Stimulated activated CD4-positive, alpha-beta T cell treated with anti-CD3 and anti-CD28 coated beads, TNF-alpha, amount 100 ng/mL, for 24 hours (primary cell): ENCODE data around the gene NHEJ1.
A peak's percentile ranks its signal among the peaks of the same experiment; 100 is the strongest.
"Not testable (repeated sequence)": the region's sequence is repeated elsewhere in the genome, so short reads cannot be mapped to it uniquely, and the experiment has no call there.

ENCODE experiments used
- DNase-seq, 3 experiments: peaks; one replicate each; pipeline ENCODE4 v3.0.0-alpha.2; 2020; ENCODE audit warnings: low read depth in 3 of 3

NHEJ1 gene, protein sequence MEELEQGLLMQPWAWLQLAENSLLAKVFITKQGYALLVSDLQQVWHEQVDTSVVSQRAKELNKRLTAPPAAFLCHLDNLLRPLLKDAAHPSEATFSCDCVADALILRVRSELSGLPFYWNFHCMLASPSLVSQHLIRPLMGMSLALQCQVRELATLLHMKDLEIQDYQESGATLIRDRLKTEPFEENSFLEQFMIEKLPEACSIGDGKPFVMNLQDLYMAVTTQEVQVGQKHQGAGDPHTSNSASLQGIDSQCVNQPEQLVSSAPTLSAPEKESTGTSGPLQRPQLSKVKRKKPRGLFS

DNA sequence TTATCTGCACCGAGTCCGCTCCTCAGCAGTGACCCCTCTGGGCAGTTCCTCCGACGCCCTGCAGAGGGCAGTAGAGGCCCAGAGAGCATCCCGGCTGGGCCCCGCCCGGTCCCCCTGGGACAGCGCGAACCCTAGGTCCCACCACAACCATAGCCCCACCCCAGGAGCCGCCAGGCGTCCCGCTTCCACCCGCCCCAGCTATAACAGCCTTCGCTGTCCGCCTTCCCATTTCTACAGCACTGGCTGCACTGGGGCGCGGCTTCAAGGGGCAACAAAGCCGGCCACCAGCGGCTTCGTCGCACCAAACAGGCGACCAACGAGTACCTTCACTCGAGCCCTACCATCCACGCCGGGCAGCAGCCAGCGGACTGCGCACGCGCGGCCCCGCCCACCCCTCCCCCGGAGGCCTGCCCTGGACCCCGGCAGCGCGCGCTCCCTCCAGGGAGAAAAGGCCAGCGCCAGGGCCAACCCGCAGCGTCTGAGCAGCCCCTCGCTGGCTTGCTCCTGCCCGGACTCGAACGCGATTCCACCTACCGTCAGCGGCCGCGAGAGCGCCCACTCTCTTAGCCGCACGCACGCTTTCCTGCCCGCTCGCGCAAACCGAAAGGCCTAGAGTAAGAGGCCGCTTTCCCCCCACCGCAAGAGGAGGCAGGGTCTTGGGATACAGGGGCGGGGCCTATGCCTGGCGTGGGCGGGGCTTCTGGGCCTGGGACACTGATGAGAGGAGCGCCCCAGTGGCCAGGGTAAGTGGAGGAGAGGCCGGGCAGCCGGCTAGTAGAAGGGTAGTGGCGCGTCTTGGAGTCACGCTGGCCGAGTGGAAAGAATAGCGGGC is at the start of gene NHEJ1:
NHEJ1 (minus strand) TSS at position 630 of the 832 bp plus-strand sequence. CDS start 2,453 bp downstream, outside the sequence.
- DNase-seq, result peak; percentile 86 to 96 (median 88)

DNA sequence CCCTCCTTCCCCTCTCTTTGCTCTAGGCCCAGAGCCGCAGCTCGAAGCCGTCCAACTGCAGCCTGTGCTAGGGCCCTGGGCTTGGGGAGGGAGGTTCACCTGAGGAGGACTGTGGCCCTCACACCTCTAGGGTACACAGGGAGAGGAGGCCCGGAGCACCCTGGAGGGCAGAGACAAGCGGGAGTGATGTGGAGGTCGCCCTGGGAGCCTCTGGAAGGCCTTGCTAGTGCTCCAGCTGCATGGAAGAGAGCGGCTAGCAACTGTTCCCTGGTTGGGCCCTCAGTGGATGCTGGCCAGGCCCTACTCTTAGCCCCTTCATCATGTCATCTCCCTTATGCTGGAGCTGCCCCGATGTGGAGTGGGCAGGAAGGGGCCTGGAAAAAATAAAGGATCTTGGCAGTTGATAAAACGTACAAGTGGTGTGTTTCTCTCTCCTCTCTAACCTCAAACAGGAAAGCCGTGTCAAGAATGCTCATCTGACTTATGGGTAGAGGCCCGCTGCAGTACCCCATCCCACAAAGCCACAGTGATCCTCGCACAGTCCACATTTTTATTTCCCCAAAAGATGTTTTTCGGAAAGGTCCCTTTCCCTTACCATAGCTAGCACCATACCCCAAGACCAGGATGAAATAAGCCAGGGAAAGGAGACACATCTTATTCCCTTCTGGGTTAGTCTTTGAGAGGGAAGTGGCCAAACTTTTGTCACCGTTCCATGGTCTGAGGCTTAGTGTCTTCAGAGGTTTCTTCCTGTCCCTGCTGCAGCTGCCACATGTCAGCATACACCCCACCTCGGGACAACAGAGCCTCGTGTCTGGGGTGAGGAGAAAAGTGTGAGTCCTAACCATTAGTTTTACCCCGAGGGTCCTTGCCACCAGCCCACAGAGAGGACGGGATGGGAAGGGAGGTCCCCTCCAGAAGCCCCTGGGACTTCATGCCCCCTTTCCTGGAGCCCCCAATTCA is 48.9 kb upstream of the NHEJ1 start:
- no peak for DNase-seq

DNA sequence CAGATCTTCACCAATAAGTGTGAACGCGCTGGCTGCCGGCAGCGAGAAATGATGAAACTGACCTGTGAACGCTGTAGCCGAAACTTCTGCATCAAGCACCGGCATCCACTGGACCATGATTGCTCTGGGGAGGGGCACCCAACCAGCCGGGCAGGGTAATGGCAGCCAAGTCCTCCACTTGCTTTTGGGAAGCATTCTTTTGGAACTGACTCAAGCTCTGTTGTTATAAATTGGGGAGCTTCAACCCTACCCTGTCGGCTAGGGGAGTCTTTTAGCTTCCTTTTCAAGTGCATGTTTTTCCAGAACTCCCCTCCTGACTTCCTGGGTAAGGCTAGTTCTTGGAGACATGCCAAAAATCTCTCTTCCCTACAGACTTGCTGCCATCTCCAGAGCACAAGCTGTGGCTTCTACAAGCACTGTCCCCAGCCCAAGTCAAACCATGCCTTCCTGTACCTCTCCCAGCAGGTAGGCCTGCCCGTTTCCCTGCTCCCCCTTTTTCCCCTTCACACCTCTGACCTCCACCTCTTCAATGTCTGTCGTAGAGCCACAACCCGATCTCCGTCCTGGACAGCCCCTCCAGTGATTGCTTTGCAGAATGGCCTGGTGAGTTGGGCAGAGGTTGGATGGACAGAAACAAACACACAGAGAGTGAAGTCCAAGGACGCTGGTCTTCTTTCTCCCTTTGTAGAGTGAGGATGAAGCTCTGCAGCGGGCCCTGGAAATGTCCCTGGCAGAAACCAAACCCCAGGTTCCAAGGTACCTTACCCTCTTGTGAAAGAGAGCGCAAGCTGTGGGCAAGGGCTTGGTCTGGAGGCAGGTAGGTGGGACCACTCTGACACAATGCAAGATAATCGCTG is 47.5 kb upstream of the NHEJ1 start:
- DNase-seq, result no peak

DNA sequence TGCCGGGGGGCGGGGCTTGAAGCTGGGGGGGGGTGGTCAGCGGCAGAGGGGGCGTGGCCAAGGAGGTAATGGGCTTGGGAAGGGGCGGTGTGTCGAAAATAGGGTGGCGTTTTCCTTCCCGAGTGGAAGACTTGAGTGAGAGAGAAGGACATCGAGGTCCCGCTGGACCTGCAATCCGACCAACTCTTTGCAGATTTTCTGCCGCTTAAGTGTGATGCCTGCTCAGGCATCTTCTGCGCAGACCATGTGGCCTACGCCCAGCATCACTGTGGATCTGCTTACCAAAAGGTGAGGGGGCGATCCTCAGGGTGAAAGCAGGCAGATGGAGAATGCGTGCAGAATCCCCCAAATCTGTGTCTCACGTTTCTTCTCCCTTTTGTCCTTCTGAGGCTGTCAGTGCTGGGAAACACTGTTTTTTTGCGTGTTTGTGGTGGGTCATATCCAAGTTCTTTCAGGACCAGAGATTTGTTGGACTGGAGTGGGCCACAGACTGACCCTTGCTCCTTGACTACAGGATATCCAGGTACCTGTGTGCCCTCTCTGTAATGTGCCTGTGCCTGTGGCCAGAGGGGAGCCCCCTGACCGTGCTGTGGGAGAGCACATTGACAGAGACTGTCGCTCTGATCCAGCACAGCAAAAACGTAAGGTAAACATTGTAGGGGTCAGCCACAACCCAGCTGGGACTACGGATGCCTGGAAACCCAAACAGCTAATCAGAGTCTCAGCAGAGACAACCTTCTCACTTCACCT is 46.7 kb upstream of the NHEJ1 start:
- DNase-seq, result no peak

DNA sequence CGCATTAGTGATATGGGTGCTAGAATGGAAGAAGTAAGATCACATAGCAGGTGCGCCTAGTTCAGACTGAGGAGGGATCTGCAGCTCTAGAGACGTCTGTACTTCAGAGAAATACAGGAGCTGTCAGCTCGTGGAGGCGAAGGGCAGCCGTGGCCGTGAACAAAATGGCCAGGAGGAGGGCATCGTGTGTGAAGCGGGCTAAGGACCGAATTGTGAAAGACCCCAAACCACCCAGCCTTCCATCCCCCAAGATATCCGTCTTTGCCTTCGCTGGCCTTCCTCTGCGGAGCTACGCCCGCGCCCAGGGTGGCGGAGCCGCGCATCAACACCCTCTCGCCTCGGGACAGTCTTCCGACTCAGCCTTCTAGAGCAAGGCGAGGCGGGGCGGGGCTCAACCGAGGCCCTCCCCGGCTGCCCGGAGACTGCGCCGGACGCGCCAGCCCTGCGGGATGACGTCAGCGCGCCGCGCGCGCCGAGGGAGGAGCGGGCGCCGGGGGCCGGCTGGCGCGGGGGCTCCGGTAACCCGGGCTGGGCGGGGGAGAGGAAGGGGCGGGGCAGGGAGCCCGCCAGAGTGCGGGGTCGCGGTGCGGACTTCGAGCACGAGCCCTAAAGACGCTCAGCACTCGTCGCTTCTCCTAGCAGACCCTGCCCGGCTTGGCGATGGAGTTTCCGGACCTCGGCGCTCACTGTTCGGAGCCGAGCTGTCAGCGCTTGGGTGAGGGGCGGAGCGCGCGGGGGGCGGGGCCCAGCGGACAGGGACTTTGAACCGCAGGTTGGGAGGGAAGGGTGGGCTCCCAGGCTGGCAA is 45.9 kb upstream of the NHEJ1 start, which contains the start of gene ZFAND2B:
ZFAND2B (plus strand) TSS at position 455 of the 806 bp plus-strand sequence; CDS start at position 661, 206 bp downstream.
- DNase-seq, result peak; percentile 86 to 93 (median 90)

DNA sequence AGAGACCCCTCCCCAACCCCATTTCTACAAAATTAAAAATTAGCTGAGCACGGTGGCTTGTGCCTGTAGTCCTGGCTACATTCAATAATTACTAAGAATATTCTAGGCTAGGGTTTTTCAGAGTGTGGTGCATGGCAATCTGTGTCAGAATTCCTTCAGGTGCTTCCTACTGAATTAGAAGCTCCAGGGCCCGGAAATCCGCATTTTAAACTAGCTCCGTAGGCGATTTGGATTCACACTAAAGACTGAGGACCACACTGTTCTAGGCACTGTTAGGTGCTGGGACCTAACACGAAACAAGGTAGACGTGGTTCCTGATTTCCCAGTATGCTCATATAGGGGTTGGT is 45.3 kb upstream of the NHEJ1 start:
- no peak for DNase-seq

DNA sequence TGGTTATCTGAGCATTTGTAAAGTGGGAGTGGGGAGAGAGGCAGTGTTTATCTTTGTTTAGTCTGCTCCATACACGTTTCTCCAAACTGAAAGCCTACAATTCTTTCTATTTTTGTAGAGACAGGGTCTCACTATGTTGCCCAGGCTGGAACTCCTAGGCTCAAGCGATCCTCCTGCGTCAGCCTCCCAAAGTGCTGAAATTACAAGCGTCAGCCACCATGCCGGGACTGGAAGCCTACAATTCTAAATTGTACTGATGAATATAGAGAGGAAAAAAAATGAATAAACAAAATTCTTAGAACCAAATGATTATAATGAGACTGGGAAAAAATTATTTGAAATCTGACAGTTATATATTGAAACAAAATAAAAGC is 44.5 kb upstream of the NHEJ1 start:
- DNase-seq, result no peak

DNA sequence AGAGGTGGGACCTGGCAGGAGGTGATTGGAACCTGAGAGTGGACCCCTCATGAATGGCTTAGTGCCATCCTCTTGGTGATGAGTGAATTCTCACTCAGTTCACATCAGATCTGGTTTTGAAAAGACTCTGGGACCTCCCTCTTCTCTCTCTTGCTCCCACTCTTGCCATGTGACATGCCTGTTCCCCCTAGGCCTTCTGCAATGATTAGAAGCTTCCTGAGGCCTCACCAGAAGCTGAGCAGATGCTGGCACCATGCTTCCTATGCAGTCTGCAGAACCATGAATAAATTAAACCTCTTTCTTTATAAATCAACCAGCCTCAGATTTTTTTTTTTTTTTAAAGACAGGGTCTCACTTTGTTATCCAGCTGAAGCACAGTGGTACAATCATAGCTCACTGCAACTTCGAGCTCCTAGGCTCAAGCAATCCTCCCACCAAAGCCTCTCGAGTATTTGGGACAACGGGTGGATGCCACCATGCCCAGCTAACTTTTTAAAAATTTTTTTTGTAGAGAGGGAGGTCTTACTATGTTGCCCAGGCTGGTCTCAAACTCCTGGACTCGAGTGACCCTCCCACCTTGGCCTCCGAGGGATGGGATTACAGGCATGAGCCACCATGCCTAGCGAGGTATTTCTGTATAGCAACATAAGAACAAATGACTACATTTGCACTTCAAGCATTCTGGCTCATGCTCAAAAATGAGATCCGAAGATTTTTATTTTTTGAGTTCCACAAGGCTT is 44.0 kb upstream of the NHEJ1 start:
- no peak for DNase-seq

DNA sequence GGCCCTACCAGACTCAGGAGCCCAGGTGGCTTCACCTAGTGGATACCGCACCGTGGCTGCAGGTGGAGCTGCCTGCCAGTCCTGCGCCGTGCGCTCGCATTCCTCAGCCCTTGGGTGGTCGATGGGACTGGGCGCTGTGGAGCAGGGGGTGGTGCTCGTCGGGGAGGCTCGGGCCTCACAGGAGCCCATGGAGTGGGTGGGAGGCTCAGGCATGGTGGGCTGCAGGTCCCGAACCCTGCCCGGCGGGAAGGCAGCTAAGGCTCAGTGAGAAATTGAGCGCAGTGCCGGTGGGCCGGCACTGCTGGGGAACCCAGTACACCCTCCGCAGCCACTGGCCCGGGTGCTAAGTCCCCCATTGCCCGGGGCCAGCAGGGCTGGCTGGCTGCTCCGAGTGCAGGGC is 40.7 kb upstream of the NHEJ1 start:
- not testable (repeated sequence) for DNase-seq

DNA sequence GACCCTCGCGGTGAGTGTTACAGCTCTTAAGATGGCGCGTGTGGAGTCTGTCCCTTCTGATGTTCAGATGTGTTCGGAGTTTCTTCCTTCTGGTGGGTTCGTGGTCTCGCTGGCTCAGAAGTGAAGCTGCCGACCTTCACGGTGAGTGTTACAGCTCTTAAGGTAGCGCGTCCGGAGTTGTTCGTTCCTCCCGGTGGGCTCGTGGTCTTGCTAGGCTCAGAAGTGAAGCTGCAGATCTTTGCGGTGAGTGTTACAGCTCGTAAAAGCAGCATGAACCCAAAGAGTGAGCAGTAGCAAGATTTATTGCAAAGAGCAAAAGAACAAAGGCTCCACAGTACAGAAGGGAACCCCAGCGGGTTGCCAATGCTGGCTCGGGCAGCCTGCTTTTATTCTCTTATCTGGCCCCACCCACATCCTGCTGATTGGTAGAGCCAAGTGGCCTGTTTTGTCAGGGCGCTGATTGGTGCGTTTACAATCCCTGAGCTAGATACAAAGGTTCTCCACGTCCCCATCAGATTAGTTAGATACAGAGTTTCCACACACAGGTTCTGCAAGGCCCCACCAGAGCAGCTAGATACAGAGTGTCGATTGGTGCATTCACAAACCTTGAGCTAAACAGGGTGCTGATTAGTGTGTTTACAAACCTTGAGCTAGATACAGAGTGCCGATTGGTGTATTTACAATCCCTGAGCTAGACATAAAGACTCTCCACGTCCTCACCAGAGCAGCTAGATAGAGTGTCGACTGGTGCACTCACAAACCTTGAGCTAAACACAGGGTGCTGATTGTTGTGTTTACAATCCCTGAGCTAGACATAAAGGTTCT is 40.1 kb upstream of the NHEJ1 start:
- DNase-seq, result not testable (repeated sequence)

DNA sequence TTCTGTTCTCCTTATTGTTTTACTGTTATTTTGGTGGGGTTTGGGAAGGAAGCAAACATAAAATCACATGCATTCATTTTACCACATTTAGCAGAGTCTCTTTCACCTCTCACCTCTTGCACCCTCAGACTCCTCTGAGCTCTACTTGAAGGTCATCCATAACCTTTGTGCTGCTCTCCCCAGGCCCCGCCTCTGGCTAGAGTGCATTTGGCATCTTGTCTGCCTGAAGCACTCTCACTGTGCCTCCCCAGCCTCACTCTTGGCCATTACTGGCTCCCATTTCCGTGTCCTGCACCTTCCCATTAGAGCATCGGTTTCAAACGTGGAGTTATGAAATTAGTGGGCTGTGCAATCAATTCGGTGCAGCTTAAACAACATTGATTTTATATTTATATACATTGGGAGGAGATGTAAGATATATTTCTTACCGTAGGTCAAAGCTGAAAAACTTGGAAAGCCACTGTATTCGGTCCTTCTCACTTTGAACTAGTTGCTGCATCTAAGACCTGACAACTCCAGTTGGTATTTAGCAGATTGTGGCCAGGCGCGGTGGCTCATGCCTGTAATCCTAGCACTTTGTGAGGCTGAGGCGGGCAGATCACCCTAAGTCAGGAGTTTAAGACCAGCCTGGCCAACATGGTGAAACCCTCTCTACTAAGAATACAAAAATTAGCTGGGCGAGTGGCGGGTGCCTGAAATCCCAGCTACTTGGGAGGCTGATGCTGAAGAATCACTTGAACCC is 39.0 kb upstream of the NHEJ1 start:
- DNase-seq, result no peak

DNA sequence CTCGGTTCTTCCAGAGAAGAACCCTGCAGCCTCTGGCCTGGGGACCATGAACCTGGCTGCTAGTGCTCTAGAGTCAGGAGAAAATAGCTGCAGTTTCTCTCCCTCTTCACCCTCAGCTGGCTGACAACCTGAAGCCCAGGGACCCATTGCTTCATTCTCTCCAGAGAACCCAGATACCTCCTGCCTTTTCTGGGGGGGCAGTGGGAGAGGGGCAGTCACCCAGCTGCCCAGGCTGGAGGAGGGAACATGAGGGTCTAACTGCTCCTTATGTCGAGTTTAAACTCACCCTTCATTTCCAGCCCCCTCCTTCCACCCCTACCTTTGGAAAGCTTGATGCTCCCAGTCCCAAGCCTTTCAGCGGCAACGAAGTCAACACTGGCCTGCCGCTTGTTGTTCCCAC is 38.4 kb upstream of the NHEJ1 start:
- DNase-seq, result no peak

DNA sequence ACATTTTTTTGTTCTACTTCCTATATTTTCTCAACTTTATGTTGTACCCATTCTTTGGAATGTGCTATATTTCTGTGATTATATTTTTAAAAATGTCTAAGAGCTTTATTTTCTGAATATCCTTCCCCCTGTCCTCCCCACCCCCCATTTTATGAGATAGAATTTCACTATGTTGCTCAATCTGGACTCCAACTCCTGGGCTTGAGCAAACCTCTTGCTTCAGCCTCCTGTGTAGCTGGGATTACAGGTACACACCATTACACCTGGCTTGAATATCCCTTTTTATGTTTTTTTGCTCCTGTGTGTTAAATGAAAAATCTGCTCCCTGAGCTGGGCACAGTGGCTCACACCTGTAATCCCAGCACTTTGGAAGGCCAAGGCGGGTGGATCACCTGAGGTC is 36.8 kb upstream of the NHEJ1 start:
- no peak for DNase-seq

DNA sequence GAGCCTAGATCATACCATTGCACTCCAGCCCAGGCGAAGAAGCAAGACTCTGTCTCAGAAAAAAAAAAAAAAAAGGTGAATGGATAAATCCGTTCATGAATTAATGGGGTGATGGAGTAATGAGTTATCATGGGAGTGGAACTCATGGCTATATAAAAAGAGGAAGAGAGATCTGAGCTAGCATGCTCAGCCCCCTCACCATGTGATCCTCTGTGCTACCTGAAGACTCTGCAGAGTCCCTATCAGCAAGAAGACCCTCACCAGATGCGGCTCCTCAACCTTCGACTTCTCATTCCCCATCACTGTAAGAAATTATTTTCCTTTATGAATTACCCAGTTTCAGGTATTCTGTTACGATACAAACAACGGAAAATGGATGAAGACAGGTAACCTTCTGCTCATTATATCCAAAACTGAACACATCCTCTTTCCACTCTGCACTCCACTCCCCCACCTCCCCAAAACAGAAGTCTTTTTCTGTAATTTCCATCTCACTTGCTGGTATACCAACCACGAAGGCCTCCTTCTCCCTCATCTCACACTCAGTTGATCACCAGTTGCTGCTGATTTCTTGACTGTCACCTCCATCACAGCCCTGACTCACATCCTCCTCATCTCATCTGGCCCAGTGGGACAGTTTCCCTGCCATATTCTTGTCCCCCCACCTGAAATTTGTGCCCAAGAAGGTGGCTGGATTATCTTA is 26.3 kb upstream of the NHEJ1 start:
- no peak for DNase-seq

DNA sequence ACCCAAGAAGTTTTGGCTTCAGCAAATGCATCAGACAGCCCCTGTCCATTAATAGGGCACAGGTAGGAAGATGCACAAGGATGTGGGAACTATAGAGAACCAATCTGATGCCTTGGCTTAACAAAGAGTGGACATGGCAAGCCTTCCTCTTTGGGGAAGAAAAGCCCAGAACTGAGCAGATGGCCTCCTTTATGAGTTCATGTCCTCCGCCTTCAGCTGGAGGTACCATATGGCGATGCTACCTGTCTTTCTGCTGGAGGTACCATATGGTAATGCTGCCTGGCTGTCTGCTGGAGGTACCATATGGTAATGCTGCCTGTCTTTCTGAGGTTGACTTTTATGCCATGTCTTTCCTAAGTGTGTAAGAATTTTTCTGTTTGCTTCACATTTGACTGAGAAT is 23.5 kb upstream of the NHEJ1 start:
- no peak for DNase-seq

DNA sequence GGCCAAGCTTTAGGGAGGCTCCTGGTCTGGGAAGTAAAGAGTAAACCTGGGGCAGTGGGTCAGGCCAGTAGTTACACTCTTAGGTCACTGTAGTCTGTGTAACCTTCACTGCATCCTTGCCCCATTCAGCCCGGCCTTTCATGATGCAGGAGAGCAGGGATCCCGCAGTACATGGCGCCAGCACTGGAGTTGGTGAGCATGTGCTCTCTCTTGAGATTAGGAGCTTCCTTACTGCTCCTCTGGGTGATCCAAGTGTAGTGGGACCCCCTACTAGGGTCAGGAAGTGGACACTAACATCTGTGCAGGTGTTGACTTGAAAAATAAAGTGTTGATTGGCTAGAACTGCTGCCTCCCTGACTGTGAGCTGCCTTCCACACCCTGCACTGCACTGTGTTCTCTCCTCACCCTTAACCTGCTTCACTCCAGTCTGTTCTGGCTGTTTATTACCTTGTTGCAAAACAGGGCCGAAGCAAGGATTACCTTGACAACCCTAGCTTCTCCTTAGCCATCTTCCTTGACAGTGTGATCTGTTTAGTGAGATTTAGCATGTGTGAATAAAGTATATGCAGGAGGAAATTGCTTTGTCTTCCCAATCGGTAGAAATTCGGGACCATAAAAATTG is 22.6 kb upstream of the NHEJ1 start:
- no peak for DNase-seq
